ENCODE results near the gene EXT2. TPM values are rescaled to one million over a fixed set of nuclear protein-coding genes. Genes with fewer than 3 reads are reported as not detected.

Gene EXT2
- total and polyA plus RNA-seq, 2 experiments from 2014 or later: 15.9 to 48.6 TPM

- DNase-seq (ENCODE audit: low spot score) (no peak), ATAC-seq (no peak)
- Mint-ChIP-seq H3K4me1 (no peaks in the 10 kb centered on the region), H3K9me3 (no peaks in the 10 kb centered on the region), H3K36me3 (ENCODE audit: low read depth) (no peaks in the 10 kb centered on the region), H3K4me3 (no peak overlapping the region), H3K27me3 (ENCODE audit: insufficient read depth, low read depth, poor library complexity) (no peaks in the 10 kb centered on the region), H3K27ac (no peak overlapping the region)
- Histone ChIP-seq H3K36me3 (ENCODE audit: insufficient read depth) (no peaks in the 10 kb centered on the region), H3K4me2 (no peak overlapping the region), H4K20me1 (replicated peaks; ENCODE audit: insufficient read depth) (no peaks in the 10 kb centered on the region), H3K79me2 (replicated peaks; ENCODE audit: insufficient read depth) (no peaks in the 10 kb centered on the region), H3K27ac (ENCODE audit: low read depth) (no peak overlapping the region), H3K4me3 (no peak overlapping the region), H3K4me1 (ENCODE audit: insufficient read depth) (no peaks in the 10 kb centered on the region), H3F3A (replicated peaks; ENCODE audit: low read depth) (no peaks in the 10 kb centered on the region), H2AFZ (no peak overlapping the region), H3K9me2 (ENCODE audit: insufficient read depth) (no peaks in the 10 kb centered on the region; the same call in 1 of the 2 replicates), H3K27me3 (ENCODE audit: insufficient read depth) (no peaks in the 10 kb centered on the region)
- TF ChIP-seq EZH2 (IDR thresholded peaks at IDR 0.05; ENCODE audit: low read depth, unreplicated experiment) (no peak), EZH2phosphoT487 (IDR thresholded peaks at IDR 0.05; ENCODE audit: unreplicated experiment) (no peak)
These were observed 132.9 kb downstream of the EXT2 start for GRCh38 chr11:44228379-44228778.

DNA sequence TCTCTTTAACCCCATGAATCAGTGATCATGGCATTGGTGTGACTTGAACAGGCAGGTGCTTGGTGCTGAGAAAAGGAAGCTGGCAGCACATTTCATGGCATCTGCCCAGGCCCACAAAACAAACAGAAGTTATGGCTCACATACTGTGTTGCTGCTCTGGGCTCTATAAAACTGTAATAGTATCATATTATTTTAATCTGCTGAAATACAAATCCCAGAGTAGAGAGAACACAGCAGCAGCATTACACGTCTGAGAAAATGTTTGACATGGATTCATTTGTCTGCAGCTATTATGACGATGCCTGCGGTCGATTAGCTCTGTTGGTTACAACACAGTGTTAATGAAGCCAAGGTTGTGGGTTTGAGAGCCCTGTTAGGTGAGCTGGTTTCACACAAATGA is 133.6 kb downstream of the EXT2 start:
- H3K27ac Mint-ChIP-seq: no peak overlapping the region
- H3K27me3 Mint-ChIP-seq (ENCODE audit: insufficient read depth, low read depth, poor library complexity): no peaks in the 10 kb centered on the region
- H4K20me1 ChIP-seq (replicated peaks; ENCODE audit: insufficient read depth): no peaks in the 10 kb centered on the region
- no peaks in the 10 kb centered on the region for H3K9me3 Mint-ChIP-seq
- no peaks in the 10 kb centered on the region for H3K27me3 ChIP-seq (ENCODE audit: insufficient read depth)
- H3K4me2 ChIP-seq: no peak overlapping the region
- no peaks in the 10 kb centered on the region for H3F3A ChIP-seq (replicated peaks; ENCODE audit: low read depth)
- no peaks in the 10 kb centered on the region for H3K79me2 ChIP-seq (replicated peaks; ENCODE audit: insufficient read depth)
- DNase-seq (ENCODE audit: low spot score): no peak
- no peaks in the 10 kb centered on the region; the same call in 1 of the 2 replicates for H3K9me2 ChIP-seq (ENCODE audit: insufficient read depth)
- no peak overlapping the region for H3K4me3 Mint-ChIP-seq
- H3K36me3 Mint-ChIP-seq (ENCODE audit: low read depth): no peaks in the 10 kb centered on the region
- H3K36me3 ChIP-seq (ENCODE audit: insufficient read depth): no peaks in the 10 kb centered on the region
- no peaks in the 10 kb centered on the region for H3K4me1 ChIP-seq (ENCODE audit: insufficient read depth)
- no peak overlapping the region for H3K4me3 ChIP-seq
- no peak for ATAC-seq
- TF ChIP-seq, protein P1, sequence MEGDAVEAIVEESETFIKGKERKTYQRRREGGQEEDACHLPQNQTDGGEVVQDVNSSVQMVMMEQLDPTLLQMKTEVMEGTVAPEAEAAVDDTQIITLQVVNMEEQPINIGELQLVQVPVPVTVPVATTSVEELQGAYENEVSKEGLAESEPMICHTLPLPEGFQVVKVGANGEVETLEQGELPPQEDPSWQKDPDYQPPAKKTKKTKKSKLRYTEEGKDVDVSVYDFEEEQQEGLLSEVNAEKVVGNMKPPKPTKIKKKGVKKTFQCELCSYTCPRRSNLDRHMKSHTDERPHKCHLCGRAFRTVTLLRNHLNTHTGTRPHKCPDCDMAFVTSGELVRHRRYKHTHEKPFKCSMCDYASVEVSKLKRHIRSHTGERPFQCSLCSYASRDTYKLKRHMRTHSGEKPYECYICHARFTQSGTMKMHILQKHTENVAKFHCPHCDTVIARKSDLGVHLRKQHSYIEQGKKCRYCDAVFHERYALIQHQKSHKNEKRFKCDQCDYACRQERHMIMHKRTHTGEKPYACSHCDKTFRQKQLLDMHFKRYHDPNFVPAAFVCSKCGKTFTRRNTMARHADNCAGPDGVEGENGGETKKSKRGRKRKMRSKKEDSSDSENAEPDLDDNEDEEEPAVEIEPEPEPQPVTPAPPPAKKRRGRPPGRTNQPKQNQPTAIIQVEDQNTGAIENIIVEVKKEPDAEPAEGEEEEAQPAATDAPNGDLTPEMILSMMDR (conservative IDR thresholded peaks at IDR 0.05; ENCODE audit: low read depth in 2 of 2): no peak
- TF ChIP-seq EZH2 (IDR thresholded peaks at IDR 0.05; ENCODE audit: low read depth, unreplicated experiment): no peak
- TF ChIP-seq NANOG (IDR thresholded peaks at IDR 0.05; ENCODE audit: borderline replicate concordance): no peak
- no peak for TF ChIP-seq ZNF462 (CRISPR knock-in tag; IDR thresholded peaks at IDR 0.05)
- no peak for TF ChIP-seq ZNF114 (CRISPR knock-in tag; IDR thresholded peaks at IDR 0.05)
- TF ChIP-seq EZH2phosphoT487 (IDR thresholded peaks at IDR 0.05; ENCODE audit: unreplicated experiment): no peak
- TF ChIP-seq CREB1 (CRISPR knock-in tag; IDR thresholded peaks at IDR 0.05; ENCODE audit: low read depth): no peak
- no peak for TF ChIP-seq POLR2AphosphoS5 (IDR thresholded peaks at IDR 0.05; ENCODE audit: low read depth)
- TF ChIP-seq STAT1 (IDR thresholded peaks at IDR 0.05; ENCODE audit: unreplicated experiment): no peak
- TF ChIP-seq JUNB (IDR thresholded peaks at IDR 0.05; ENCODE audit: unreplicated experiment): no peak
- H3K4me1 Mint-ChIP-seq: no peaks in the 10 kb centered on the region
- H2AFZ ChIP-seq: no peak overlapping the region
- no peak overlapping the region for H3K27ac ChIP-seq (ENCODE audit: low read depth)
